Tibial nerve (tissue), 4 donors: ENCODE results near the gene CD247.

ENCODE experiments used
- EP300 ChIP-seq, 2 donors: sonication (generic); formaldehyde crosslinking; IDR thresholded peaks; one replicate each; pipeline ENCODE4 v1.6.1; 2017; ENCODE audit warnings: antibody characterized with exemption in 2 of 2, mild to moderate bottlenecking in 1 of 2
- POLR2A ChIP-seq, 2 donors: fragments of 450-650 bp; IDR thresholded peaks; one replicate each; pipeline ENCODE4 v1.6.1; 2017; ENCODE audit warnings: antibody characterized with exemption in 2 of 2, mild to moderate bottlenecking in 2 of 2, moderate library complexity in 2 of 2
- TF ChIP-seq, protein P1 (sequence below), 5 experiments: fragments of 200-600 bp in 3 of 5; fragments of 450-650 bp in 2 of 5; sonication (generic) in 3 of 5; IDR thresholded peaks; one replicate each; pipeline ENCODE4 v1.5.1; 2016 to 2019; ENCODE audit warnings: antibody characterized with exemption in 5 of 5, mild to moderate bottlenecking in 3 of 5, moderate library complexity in 2 of 5

DNA sequence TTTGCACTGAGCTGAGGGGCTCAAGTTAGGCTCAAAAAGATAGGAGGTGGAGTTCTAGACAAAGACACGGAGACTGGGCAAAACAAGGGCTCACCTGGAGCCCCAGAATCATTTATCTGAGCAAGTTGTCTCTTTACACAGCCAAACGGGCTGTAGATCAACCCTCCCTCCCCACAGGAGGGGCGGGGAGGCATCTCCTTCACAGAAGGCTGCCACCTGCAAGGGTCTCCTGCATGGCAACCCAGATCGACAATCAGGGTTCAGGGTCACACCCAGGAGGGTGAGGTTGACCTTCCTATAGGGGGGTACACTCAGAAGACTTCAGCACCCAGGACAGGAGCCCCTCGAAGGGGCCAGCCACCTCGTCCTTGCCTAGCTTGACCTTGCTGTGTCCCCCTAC lies 84.0 kb downstream of the CD247 start:
- no peak for TF ChIP-seq POLR2A (IDR thresholded peaks at IDR 0.05)
- TF ChIP-seq, protein P1, sequence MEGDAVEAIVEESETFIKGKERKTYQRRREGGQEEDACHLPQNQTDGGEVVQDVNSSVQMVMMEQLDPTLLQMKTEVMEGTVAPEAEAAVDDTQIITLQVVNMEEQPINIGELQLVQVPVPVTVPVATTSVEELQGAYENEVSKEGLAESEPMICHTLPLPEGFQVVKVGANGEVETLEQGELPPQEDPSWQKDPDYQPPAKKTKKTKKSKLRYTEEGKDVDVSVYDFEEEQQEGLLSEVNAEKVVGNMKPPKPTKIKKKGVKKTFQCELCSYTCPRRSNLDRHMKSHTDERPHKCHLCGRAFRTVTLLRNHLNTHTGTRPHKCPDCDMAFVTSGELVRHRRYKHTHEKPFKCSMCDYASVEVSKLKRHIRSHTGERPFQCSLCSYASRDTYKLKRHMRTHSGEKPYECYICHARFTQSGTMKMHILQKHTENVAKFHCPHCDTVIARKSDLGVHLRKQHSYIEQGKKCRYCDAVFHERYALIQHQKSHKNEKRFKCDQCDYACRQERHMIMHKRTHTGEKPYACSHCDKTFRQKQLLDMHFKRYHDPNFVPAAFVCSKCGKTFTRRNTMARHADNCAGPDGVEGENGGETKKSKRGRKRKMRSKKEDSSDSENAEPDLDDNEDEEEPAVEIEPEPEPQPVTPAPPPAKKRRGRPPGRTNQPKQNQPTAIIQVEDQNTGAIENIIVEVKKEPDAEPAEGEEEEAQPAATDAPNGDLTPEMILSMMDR (IDR thresholded peaks at IDR 0.05), result no peak
- TF ChIP-seq EP300 (IDR thresholded peaks at IDR 0.05), result no peak
